Esophagus muscularis mucosa (tissue), 4 donors: ENCODE results near the gene FADS3. TPM values are rescaled to one million over a fixed set of nuclear protein-coding genes. Genes with fewer than 3 reads are reported as not detected.

Experiments used
- DNase-seq: peaks from one replicate; pipeline ENCODE4 v3.0.0-alpha.2; 2017; ENCODE audit errors: extremely low spot score
- H3K27ac ChIP-seq, 4 donors: fragments of 200-600 bp; sonication (generic); replicated peaks in 1 of 4; 1 replicate in 3 of 4; 2 replicates in 1 of 4; pipeline ENCODE4 v1.5.1; 2016 to 2019; ENCODE audit warnings: mild to moderate bottlenecking in 1 of 4
- H3K27me3 ChIP-seq, 4 donors: fragments of 200-600 bp; sonication (generic); one replicate each; pipeline versions ENCODE4 v1.5.1 to v1.6.0; 2016 to 2019
- H3K36me3 ChIP-seq, 4 donors: fragments of 200-600 bp; sonication (generic); one replicate each; pipeline ENCODE4 v1.5.1; 2016 to 2019
- H3K4me1 ChIP-seq, 4 donors: fragments of 200-600 bp; sonication (generic); one replicate each; pipeline ENCODE4 v1.5.1; 2016 to 2019
- H3K4me3 ChIP-seq, 4 donors: fragments of 200-600 bp; sonication (generic); 1 replicate in 2 of 4; 2 replicates in 2 of 4; pipeline ENCODE4 v1.5.1; 2016 to 2019; ENCODE audit warnings: mild to moderate bottlenecking in 4 of 4, moderate library complexity in 1 of 4
- H3K9me3 ChIP-seq, 4 donors: fragments of 200-600 bp; sonication (generic); 1 replicate in 3 of 4; 2 replicates in 1 of 4; pipeline ENCODE4 v1.5.1; 2016 to 2019
- EP300 ChIP-seq: sonication (generic); formaldehyde crosslinking; IDR thresholded peaks from one replicate; pipeline ENCODE4 v1.6.1; 2017; ENCODE audit warnings: antibody characterized with exemption
- POLR2A ChIP-seq: fragments of 450-650 bp; IDR thresholded peaks from one replicate; pipeline ENCODE4 v1.6.1; 2017; ENCODE audit warnings: antibody characterized with exemption, moderate library complexity, mild to moderate bottlenecking, low read depth
- POLR2AphosphoS5 ChIP-seq, 2 donors: sonication (generic); formaldehyde crosslinking; IDR thresholded peaks; one replicate each; pipeline ENCODE4 v1.6.1; 2017; ENCODE audit warnings: antibody characterized with exemption in 2 of 2
- WGBS: methylation state at CpG from one replicate; pipeline ENCODE4 v1.1.5; 2018; 5-methylcytosine and 5-hydroxymethylcytosine counted together
- intact Hi-C: fragments of 100-400 bp; cut with DNase I; formaldehyde crosslinking; loops from one replicate; pipeline ENCODE4 v1.15.1; 2023
- total RNA-seq, 4 donors: library from RNA; depleted of rRNA; stranded (reverse); fragments of >200 nt; gene quantifications; one replicate each; pipeline versions ENCODE4 v1.1.0 to v1.2.1, GENCODE V29; 2016
- TF ChIP-seq, protein P1 (sequence below), 3 experiments: fragments of 200-600 bp in 2 of 3; fragments of 450-650 bp in 1 of 3; sonication (generic) in 2 of 3; IDR thresholded peaks; one replicate each; pipeline ENCODE4 v1.5.1; 2017 to 2019; ENCODE audit warnings: antibody characterized with exemption in 3 of 3, mild to moderate bottlenecking in 2 of 3, moderate library complexity in 1 of 3

The FADS3 gene
- total RNA-seq, 4 donors from 2014 or later, result 42.4 to 103 (median 57.8) TPM

DNA sequence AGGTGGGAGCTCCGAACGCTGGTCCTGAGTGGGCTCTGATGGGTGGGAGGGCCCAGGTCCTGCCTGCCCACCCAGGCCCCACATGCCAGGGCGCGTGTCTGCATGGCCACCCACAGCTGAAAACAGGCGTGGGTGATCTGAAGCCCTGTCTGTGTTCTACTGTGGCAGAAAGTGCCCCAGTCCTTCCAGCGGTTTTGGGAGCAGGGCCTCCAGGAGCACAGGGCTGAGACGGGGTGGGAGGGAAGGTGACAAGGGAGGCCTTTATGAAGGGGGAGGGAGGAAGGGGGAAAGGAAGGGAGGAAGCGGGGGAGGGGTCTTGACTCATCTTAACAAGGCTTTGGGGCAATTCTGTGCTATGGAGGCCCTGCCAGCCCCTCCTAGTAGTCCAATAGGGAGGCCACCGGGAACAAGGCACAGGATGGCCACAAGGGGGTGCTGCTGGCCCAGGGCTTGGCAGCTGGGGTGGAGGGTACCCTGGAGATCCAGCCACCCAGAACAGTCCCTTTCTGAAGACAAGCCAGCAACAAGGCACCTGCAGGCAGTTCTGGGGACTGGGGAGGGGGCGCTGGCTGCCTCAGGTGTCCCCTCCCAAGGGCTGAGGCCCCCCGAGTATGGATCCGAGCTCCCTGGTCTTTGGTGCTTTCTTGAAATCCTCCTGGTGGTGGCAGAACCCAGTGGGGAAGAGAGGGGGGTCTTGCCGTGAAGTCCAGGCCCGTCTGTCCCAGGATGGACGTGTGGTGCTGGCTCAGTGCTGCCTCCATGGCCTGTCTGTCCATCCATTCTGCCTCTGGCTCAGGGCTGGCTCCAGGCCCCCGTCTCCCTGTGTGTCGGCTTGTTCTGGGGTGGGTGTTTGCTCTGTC lies 6.3 kb upstream of the FADS3 start:
- no peak overlapping the region for H3K4me3 ChIP-seq
- peaks cover 9 to 26% (median 19%) of the 10 kb centered on the region in 4 donors for H3K4me1 ChIP-seq
- no peaks in the 10 kb centered on the region for H3K9me3 ChIP-seq
- peaks cover 0 to 58% (median 10%) of the 10 kb centered on the region in 4 donors for H3K36me3 ChIP-seq
- 71% methylated on average over 9 of the region's 17 CpGs for WGBS
- H3K27me3 ChIP-seq, result no peaks in the 10 kb centered on the region
- H3K27ac ChIP-seq, result peak overlapping the region; percentile 2 to 67 (median 54)
- TF ChIP-seq POLR2AphosphoS5 (IDR thresholded peaks at IDR 0.05), result no peak
- no peak for TF ChIP-seq EP300
- TF ChIP-seq, protein P1, sequence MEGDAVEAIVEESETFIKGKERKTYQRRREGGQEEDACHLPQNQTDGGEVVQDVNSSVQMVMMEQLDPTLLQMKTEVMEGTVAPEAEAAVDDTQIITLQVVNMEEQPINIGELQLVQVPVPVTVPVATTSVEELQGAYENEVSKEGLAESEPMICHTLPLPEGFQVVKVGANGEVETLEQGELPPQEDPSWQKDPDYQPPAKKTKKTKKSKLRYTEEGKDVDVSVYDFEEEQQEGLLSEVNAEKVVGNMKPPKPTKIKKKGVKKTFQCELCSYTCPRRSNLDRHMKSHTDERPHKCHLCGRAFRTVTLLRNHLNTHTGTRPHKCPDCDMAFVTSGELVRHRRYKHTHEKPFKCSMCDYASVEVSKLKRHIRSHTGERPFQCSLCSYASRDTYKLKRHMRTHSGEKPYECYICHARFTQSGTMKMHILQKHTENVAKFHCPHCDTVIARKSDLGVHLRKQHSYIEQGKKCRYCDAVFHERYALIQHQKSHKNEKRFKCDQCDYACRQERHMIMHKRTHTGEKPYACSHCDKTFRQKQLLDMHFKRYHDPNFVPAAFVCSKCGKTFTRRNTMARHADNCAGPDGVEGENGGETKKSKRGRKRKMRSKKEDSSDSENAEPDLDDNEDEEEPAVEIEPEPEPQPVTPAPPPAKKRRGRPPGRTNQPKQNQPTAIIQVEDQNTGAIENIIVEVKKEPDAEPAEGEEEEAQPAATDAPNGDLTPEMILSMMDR (IDR thresholded peaks at IDR 0.05), result peak; percentile 85 to 92 (median 86)
- intact Hi-C loops, result loop anchor here (2.0 to 5.0 kb wide), 2 partner anchors 101 to 210 kb away; no protein-coding TSS in a partner anchor
- DNase-seq, result no peak

DNA sequence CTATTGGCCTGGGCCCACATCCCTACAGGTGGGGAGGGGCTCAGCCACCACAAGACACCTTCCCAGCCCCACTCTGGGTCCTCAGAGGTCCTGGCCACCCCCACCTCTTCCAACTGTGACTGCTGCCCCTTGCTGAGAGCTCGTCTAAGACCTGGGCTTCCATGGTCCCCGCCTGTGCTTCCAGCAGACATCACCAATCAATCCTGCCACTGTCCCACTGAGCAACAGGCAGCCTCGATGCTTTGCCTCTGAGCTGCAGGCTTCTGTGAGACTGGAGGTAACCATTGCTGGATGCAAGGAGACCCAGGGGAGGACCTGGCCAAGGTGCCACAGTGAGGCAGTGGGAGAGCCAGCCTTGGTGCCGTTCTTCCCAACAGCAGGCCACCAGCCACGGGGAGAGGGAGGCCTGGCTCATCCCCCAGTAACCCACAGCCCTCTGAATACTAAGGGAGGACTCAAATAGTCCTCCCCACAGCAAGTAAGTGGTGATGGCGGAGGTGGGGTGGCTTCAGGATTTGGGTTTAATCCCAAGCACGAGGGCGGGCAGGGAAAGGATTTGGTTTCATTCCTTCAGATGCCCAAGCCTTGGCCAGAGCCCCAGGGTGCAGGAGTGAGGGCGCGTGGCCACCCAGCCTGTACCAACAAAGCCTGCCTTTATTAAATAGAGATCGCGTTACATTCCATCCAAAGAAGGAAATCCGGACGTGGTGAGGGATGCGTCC lies 5.5 kb upstream of the FADS3 start:
- Histone ChIP-seq H3K27ac (peak overlapping the region in 2 of 4 donors; percentile 45 to 67), H3K36me3 (peaks cover 0 to 50% (median 8%) of the 10 kb centered on the region in 4 donors), H3K27me3 (no peaks in the 10 kb centered on the region), H3K4me1 (peaks cover 9 to 31% (median 24%) of the 10 kb centered on the region in 4 donors), H3K4me3 (no peak overlapping the region), H3K9me3 (no peaks in the 10 kb centered on the region)
- 85% methylated on average over 14 of the region's 15 CpGs for WGBS
- intact Hi-C loops, result loop anchor here (5.0 kb wide), 1 partner anchor 210 kb away; no protein-coding TSS in a partner anchor
- no peak for DNase-seq
- no peak for TF ChIP-seq POLR2AphosphoS5 (IDR thresholded peaks at IDR 0.05)
- TF ChIP-seq POLR2A, result no peak
- no peak for TF ChIP-seq EP300
- TF ChIP-seq, protein P1 (IDR thresholded peaks at IDR 0.05), result no peak

DNA sequence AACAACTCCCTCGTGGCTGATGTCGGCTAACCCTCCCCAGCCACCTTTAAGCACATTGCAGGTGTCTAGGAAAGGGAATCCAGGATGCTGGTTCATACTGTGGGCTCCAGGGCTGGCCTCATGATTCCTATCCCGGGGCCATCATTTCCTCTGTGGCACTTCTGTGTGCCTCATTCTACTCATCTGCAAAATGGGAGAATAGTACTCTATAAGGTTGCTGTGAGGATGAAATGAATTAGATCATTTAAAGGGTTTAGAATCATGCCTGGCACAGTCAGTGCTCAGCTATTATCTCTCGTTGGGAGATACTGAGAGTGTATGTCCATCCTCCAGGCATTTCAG lies 4.3 kb upstream of the FADS3 start:
- no peak for TF ChIP-seq POLR2A
- TF ChIP-seq, protein P1 (IDR thresholded peaks at IDR 0.05), result no peak
- no peak for TF ChIP-seq EP300
- TF ChIP-seq POLR2AphosphoS5 (IDR thresholded peaks at IDR 0.05), result no peak
- WGBS, result 72% methylated on average over 4 of the region's 4 CpGs
- Histone ChIP-seq H3K4me1 (peaks cover 11 to 36% (median 31%) of the 10 kb centered on the region in 4 donors), H3K27me3 (no peaks in the 10 kb centered on the region), H3K4me3 (no peak overlapping the region), H3K9me3 (no peaks in the 10 kb centered on the region), H3K27ac (no peak overlapping the region), H3K36me3 (peaks cover 0 to 39% (median 5%) of the 10 kb centered on the region in 4 donors)
- no peak for DNase-seq
- intact Hi-C loops, result loop anchor here (5.0 kb wide), 1 partner anchor 212 kb away; no protein-coding TSS in a partner anchor

DNA sequence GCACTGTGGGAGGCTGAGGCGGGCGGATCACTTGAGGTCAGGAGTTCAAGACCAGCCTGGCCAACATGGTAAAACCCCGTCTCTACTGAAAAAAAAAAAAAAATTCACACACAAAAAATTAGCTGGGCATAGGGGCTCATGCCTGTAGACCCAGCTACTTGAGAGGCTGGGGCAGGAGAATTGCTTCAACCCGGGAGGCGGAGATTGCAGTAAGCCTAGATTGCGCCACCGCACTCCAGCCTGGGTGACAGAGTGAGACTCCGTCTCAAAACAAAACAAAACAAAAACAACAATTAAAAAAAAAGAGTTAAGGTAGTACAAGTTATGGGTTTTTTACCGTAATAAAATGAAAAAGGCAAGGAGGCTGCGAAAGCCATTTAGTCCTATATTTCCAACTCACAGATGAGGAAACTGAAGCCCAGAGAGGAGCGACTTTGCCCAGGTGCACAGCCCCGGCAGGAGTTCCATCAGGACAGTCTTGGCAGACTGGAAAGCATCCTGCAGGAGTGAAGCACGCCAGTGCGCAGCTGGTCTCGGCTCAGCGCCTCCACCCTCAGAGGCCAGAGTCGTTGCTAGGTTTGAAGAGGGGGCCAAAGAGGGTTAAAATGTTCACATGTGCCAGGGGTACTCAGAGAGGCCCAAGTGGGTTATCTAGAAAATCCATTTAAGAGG lies 3.8 kb upstream of the FADS3 start:
- 82% methylated on average over 17 of the region's 17 CpGs for WGBS
- Histone ChIP-seq H3K27ac (peak overlapping the region in 2 of 4 donors; percentile 33 to 50), H3K4me3 (no peak overlapping the region), H3K27me3 (no peaks in the 10 kb centered on the region), H3K36me3 (peaks cover 0 to 35% (median 2%) of the 10 kb centered on the region in 4 donors), H3K9me3 (no peaks in the 10 kb centered on the region), H3K4me1 (peaks cover 15 to 41% (median 36%) of the 10 kb centered on the region in 4 donors)
- no peak for DNase-seq
- TF ChIP-seq EP300, result no peak
- no peak for TF ChIP-seq POLR2AphosphoS5 (IDR thresholded peaks at IDR 0.05)
- TF ChIP-seq, protein P1 (IDR thresholded peaks at IDR 0.05), result no peak
- no peak for TF ChIP-seq POLR2A
- intact Hi-C loops, result loop anchor here (5.0 kb wide), 1 partner anchor 212 kb away; no protein-coding TSS in a partner anchor
